SK-N-MC (cell line): Measurements from ENCODE around the gene PARVB.

ENCODE experiments used
- DNase-seq: peaks from one replicate; pipeline ENCODE4 v3.0.0-alpha.2; 2011; ENCODE audit warnings: low read depth, low spot score
- H3K27ac ChIP-seq: fragments of 200-600 bp; sonication (generic); 2 replicates; pipeline ENCODE4 v1.5.1; 2016; ENCODE audit warnings: mixed run types
- H3K36me3 ChIP-seq: fragments of 200-600 bp; sonication (generic); 2 replicates; pipeline ENCODE4 v1.6.1; 2017; ENCODE audit warnings: antibody characterized with exemption, low read length, mixed read lengths; ENCODE audit not compliant: insufficient read depth
- H3K4me3 ChIP-seq: fragments of 200-600 bp; sonication (generic); 2 replicates; pipeline ENCODE4 v1.5.1; 2016
- H3K9ac ChIP-seq: fragments of 200-600 bp; sonication (generic); 2 replicates; pipeline ENCODE4 v1.8.0; 2017; ENCODE audit warnings: mixed run types, mixed read lengths; ENCODE audit not compliant: insufficient read length
- H3K9me3 ChIP-seq: fragments of 200-600 bp; sonication (generic); 2 replicates; pipeline ENCODE4 v1.6.1; 2017; ENCODE audit warnings: low read depth, mild to moderate bottlenecking, antibody characterized with exemption, low read length, moderate library complexity, mixed read lengths
- EZH2 ChIP-seq: fragments of 200-600 bp; sonication (generic); IDR thresholded peaks from one replicate; pipeline ENCODE4 v1.6.1; 2017; ENCODE audit warnings: antibody characterized with exemption
- FOXP2 ChIP-seq: optimal IDR thresholded peaks from 2 replicates; pipeline ENCODE3; 2011; ENCODE audit warnings: mild to moderate bottlenecking, moderate library complexity; ENCODE audit not compliant: insufficient read depth; ENCODE audit errors: extremely low read length, control extremely low read depth
- POLR2AphosphoS5 ChIP-seq: IDR thresholded peaks from 2 replicates; pipeline ENCODE4 v1.6.1; 2012; ENCODE audit warnings: mild to moderate bottlenecking, low read depth, low read length, borderline replicate concordance

The PARVB gene

GRCh38 chr22:44039566-44040171, 15.6 kb downstream of the PARVB start:
- no peak overlapping the region for H3K27ac ChIP-seq
- DNase-seq: no peak
- H3K36me3 ChIP-seq: no peaks in the 10 kb centered on the region
- H3K4me3 ChIP-seq: no peak overlapping the region
- H3K9ac ChIP-seq: no peak overlapping the region
- TF ChIP-seq EZH2 (no peak), FOXP2 (no peak), POLR2AphosphoS5 (no peak)
- no peaks in the 10 kb centered on the region for H3K9me3 ChIP-seq

- Histone ChIP-seq H3K9ac (no peak overlapping the region), H3K36me3 (no peaks in the 10 kb centered on the region), H3K27ac (no peak overlapping the region), H3K9me3 (no peaks in the 10 kb centered on the region), H3K4me3 (no peak overlapping the region)
- TF ChIP-seq EZH2 (no peak), FOXP2 (no peak), POLR2AphosphoS5 (no peak)
- DNase-seq: no peak
Measured at GRCh38 chr22:44042249-44043218, 18.4 kb downstream of the PARVB start.

- H3K27ac ChIP-seq: no peak overlapping the region
- DNase-seq: no peak
- no peaks in the 10 kb centered on the region for H3K9me3 ChIP-seq
- no peak overlapping the region for H3K4me3 ChIP-seq
- no peak overlapping the region for H3K9ac ChIP-seq
- no peaks in the 10 kb centered on the region for H3K36me3 ChIP-seq
- no peak for TF ChIP-seq FOXP2
- TF ChIP-seq EZH2: no peak
- no peak for TF ChIP-seq POLR2AphosphoS5
Measured at GRCh38 chr22:44045145-44045544, 21.0 kb downstream of the PARVB start.

- no peak overlapping the region for H3K27ac ChIP-seq
- H3K36me3 ChIP-seq: no peaks in the 10 kb centered on the region
- H3K9ac ChIP-seq: no peak overlapping the region
- no peaks in the 10 kb centered on the region for H3K9me3 ChIP-seq
- DNase-seq: no peak
- no peak for TF ChIP-seq EZH2
- no peak for TF ChIP-seq FOXP2
- TF ChIP-seq POLR2AphosphoS5: no peak
- no peak overlapping the region for H3K4me3 ChIP-seq
Measured at GRCh38 chr22:44046485-44047141, 22.5 kb downstream of the PARVB start.

- Histone ChIP-seq H3K27ac (no peak overlapping the region), H3K4me3 (no peak overlapping the region), H3K9ac (no peak overlapping the region), H3K36me3 (no peaks in the 10 kb centered on the region), H3K9me3 (no peaks in the 10 kb centered on the region)
- no peak for DNase-seq
- TF ChIP-seq FOXP2: no peak
- TF ChIP-seq EZH2: no peak
- TF ChIP-seq POLR2AphosphoS5: no peak
Measured at GRCh38 chr22:44047891-44048301, 23.8 kb downstream of the PARVB start.

GRCh38 chr22:44049486-44050231, 25.6 kb downstream of the PARVB start:
- no peak for DNase-seq
- no peak for TF ChIP-seq EZH2
- TF ChIP-seq POLR2AphosphoS5: no peak
- TF ChIP-seq FOXP2: no peak
- Histone ChIP-seq H3K9me3 (no peaks in the 10 kb centered on the region), H3K27ac (no peak overlapping the region), H3K36me3 (no peaks in the 10 kb centered on the region), H3K9ac (no peak overlapping the region), H3K4me3 (no peak overlapping the region)

- H3K27ac ChIP-seq: no peak overlapping the region
- TF ChIP-seq FOXP2 (no peak), POLR2AphosphoS5 (no peak), EZH2 (no peak)
- no peak for DNase-seq
- H3K36me3 ChIP-seq: no peaks in the 10 kb centered on the region
- H3K9me3 ChIP-seq: no peaks in the 10 kb centered on the region
- H3K4me3 ChIP-seq: no peak overlapping the region
- H3K9ac ChIP-seq: no peak overlapping the region
Measured at GRCh38 chr22:44050766-44051355, 26.8 kb downstream of the PARVB start.
